HEK293T (cell line): ENCODE measurements around the gene PITX1.

Experiments
- LEF1 ChIP-seq: fragments of 450-650 bp; IDR thresholded peaks from 2 replicates; pipeline ENCODE4 v1.6.1; 2017; ENCODE audit warnings: mild to moderate bottlenecking, borderline replicate concordance
- NFRKB ChIP-seq: fragments of 450-650 bp; IDR thresholded peaks from 2 replicates; pipeline ENCODE4 v1.6.1; 2016; ENCODE audit warnings: mild to moderate bottlenecking, moderate library complexity
- SP1 ChIP-seq: fragments of 450-650 bp; IDR thresholded peaks from 2 replicates; pipeline ENCODE4 v1.6.1; 2017

DNA sequence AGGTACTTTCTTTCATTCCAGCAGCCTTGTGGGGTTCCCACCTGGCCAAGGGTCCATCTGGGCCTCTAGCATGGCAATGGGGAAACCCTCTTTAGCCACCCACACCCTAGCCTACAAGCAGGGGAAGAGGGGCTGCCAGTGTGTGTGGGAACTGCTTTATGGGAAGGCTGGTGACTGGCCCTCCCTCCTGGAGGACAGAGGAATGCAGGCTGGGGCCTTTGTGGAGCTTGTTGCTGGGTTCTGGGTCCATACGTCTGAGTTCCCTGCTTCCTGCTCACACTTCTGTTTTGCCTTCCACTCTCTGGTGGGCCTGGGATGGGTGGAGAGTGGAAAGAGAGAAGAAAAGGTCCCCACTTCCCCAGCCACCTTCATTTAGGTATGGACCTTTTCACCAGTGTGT, 14.9 kb upstream of the PITX1 start:
- TF ChIP-seq SP1 (no peak), NFRKB (no peak), LEF1 (no peak)
